ENCODE measurements around the gene MED20. TPM values are rescaled to one million over a fixed set of nuclear protein-coding genes. Genes with fewer than 3 reads are reported as not detected.

The MED20 gene
- total RNA-seq, 1 donor from 2014 or later = 28.5 TPM

- DNase-seq (ENCODE audit: low read depth in 2 of 2) = no peak
These were observed 62.2 kb downstream of the MED20 start for GRCh38 chr6:41858703-41859102.

Other genes starting within 250 kb of the MED20 start
- 5.5 and 7.6 TPM in 2 replicates for gene TFEB, start 185.5 kb downstream of the MED20 start, total RNA-seq
- not detected in 2 replicates for gene PGC, start 173.7 kb downstream of the MED20 start, total RNA-seq
- gene FRS3, start 141.2 kb downstream of the MED20 start, total RNA-seq = 0.64 and 0.89 TPM in 2 replicates
- gene PRICKLE4, start 140.4 kb downstream of the MED20 start, total RNA-seq = 6.4 and 9.5 TPM in 2 replicates
- gene TOMM6, start 133.4 kb downstream of the MED20 start, total RNA-seq = 40.2 and 51.7 TPM in 2 replicates
- 1.3 and 2.0 TPM in 2 replicates for gene USP49, start 25.8 kb downstream of the MED20 start, total RNA-seq
- 14.8 and 18.8 TPM in 2 replicates for gene BYSL, start 360 bp upstream of the MED20 start, total RNA-seq
- gene CCND3, start 20.7 kb upstream of the MED20 start, total RNA-seq = 31.3 and 55.6 TPM in 2 replicates
- gene TAF8, start 129.4 kb upstream of the MED20 start, total RNA-seq = 14.9 and 17.7 TPM in 2 replicates
- under 0.01 TPM in 2 replicates for gene C6orf132, start 221.5 kb upstream of the MED20 start, total RNA-seq

Measured in dermis microvascular lymphatic vessel endothelial cell (primary cell).